Keratinocyte (primary cell): ENCODE measurements around the gene TRAPPC2. TPM values are rescaled to one million over a fixed set of nuclear protein-coding genes. Genes with fewer than 3 reads are reported as not detected.

Source experiments
- DNase-seq: peaks from one replicate; pipeline ENCODE4 v3.0.0-alpha.2; 2011; ENCODE audit warnings: low read depth, missing footprints, low spot score
- FAIRE-seq: peaks from 2 replicates; lab custom pipeline; 2011; peaks lifted over from hg19 to GRCh38; lab: Jason Lieb, UNC
- H2AFZ ChIP-seq: 2 replicates; pipeline ENCODE4 v1.6.0; 2012; ENCODE audit warnings: low read length, control low read depth, inconsistent platforms; ENCODE audit not compliant: control insufficient read depth
- H3K27ac ChIP-seq: 2 replicates; pipeline ENCODE4 v1.5.1; 2011; ENCODE audit warnings: low read length; ENCODE audit not compliant: control insufficient read depth, insufficient read depth
- H3K27me3 ChIP-seq: 3 replicates; pipeline ENCODE4 v1.6.0; 2011; ENCODE audit warnings: low read length; ENCODE audit not compliant: control insufficient read depth, insufficient read depth; ENCODE audit errors: extremely low read depth
- H3K36me3 ChIP-seq, 2 experiments: 2 replicates in 1 of 2; 3 replicates in 1 of 2; pipeline ENCODE4 v1.5.1; 2011; ENCODE audit warnings: low read length in 2 of 2, mild to moderate bottlenecking in 1 of 2; ENCODE audit not compliant: control insufficient read depth in 2 of 2, insufficient read depth in 2 of 2; ENCODE audit errors: extremely low read depth in 1 of 2
- H3K4me1 ChIP-seq: 3 replicates; pipeline ENCODE4 v1.5.1; 2011; ENCODE audit warnings: low read length; ENCODE audit not compliant: control insufficient read depth, insufficient read depth; ENCODE audit errors: extremely low read depth
- H3K4me2 ChIP-seq: 3 replicates; pipeline ENCODE4 v1.6.0; 2011; ENCODE audit warnings: low read depth, low read length; ENCODE audit not compliant: control insufficient read depth, insufficient read depth; ENCODE audit errors: extremely low read depth
- H3K4me3 ChIP-seq, 3 experiments: fragments of 200-600 bp in 1 of 3; sonication (generic) in 1 of 3; 2 replicates in 2 of 3; 3 replicates in 1 of 3; pipeline ENCODE4 v1.5.1; 2011 to 2016; ENCODE audit warnings: low read length in 3 of 3, mild to moderate bottlenecking in 3 of 3, control low read depth in 2 of 3, inconsistent platforms in 1 of 3, low read depth in 1 of 3, mixed read lengths in 1 of 3, mixed run types in 1 of 3, moderate library complexity in 1 of 3; ENCODE audit not compliant: control insufficient read depth in 2 of 3, insufficient read depth in 2 of 3; ENCODE audit errors: extremely low read depth in 1 of 3
- H3K79me2 ChIP-seq: 2 replicates; pipeline ENCODE4 v1.6.0; 2012; ENCODE audit warnings: low read length; ENCODE audit not compliant: control insufficient read depth, insufficient read depth
- H3K9ac ChIP-seq: 3 replicates; pipeline ENCODE4 v1.6.0; 2011; ENCODE audit warnings: low read length; ENCODE audit not compliant: control insufficient read depth, insufficient read depth; ENCODE audit errors: extremely low read depth
- H3K9me1 ChIP-seq: 3 replicates; pipeline ENCODE4 v1.6.0; 2011; ENCODE audit warnings: low read length; ENCODE audit not compliant: control insufficient read depth, insufficient read depth; ENCODE audit errors: extremely low read depth
- H3K9me3 ChIP-seq: 2 replicates; pipeline ENCODE4 v1.5.1; 2012; ENCODE audit warnings: low read depth, low read length; ENCODE audit not compliant: control insufficient read depth
- H4K20me1 ChIP-seq: 3 replicates; pipeline ENCODE4 v1.6.0; 2011; ENCODE audit warnings: low read length; ENCODE audit not compliant: control insufficient read depth, insufficient read depth; ENCODE audit errors: extremely low read depth
- CTCF ChIP-seq, 3 experiments: IDR thresholded peaks in 1 of 3; conservative IDR thresholded peaks in 1 of 3; optimal IDR thresholded peaks in 1 of 3; 2 replicates in 2 of 3; 3 replicates in 1 of 3; pipeline versions ENCODE3 to v1.5.1; 2011; ENCODE audit warnings: low read length in 3 of 3, mild to moderate bottlenecking in 3 of 3, moderate library complexity in 2 of 3, control low read depth in 1 of 3, inconsistent platforms in 1 of 3; ENCODE audit not compliant: insufficient read depth in 2 of 3; ENCODE audit errors: extremely low read depth in 1 of 3
- EZH2 ChIP-seq: IDR thresholded peaks from one replicate; pipeline ENCODE4 v1.6.1; 2012; ENCODE audit warnings: inconsistent platforms, mild to moderate bottlenecking, low read length, moderate library complexity
- dilution Hi-C: fragments of 300-500 bp; cut with MboI; formaldehyde crosslinking; loops from one replicate; pipeline ENCODE4 v1.7.0; 2020; ENCODE audit warnings: low sequenced_read_pairs; ENCODE audit not compliant: extremely low pct_ligation_motif_present
- polyA plus RNA-seq, 5 experiments: library from polyadenylated mRNA; depleted of rRNA in 3 of 5; stranded (reverse) in 3 of 5; stranded (forward) in 1 of 5; unstranded in 1 of 5; fragments of >200 nt; gene quantifications; 1 replicate in 1 of 5; 2 replicates in 3 of 5; 3 replicates in 1 of 5; pipeline versions ENCODE4 v1.2.1 to v1.2.3, GENCODE V29; 2011 to 2012; ENCODE audit warnings: missing spikeins in 2 of 5, low read depth in 1 of 5, low replicate concordance in 1 of 5

TRAPPC2 gene
- polyA plus RNA-seq, 1 donor (not counting 4 experiments of a cell fraction or from before 2014, with no cell fraction given) = 19.0 TPM

- Histone ChIP-seq H4K20me1 (no peaks in the 10 kb centered on the region), H3K4me1 (peaks cover 10% of the 10 kb centered on the region), H3K9me3 (no peaks in the 10 kb centered on the region), H2AFZ (no peak overlapping the region), H3K4me3 (no peak overlapping the region), H3K27me3 (peaks cover 4% of the 10 kb centered on the region), H3K79me2 (peaks cover 12% of the 10 kb centered on the region), H3K36me3 (no peaks in the 10 kb centered on the region), H3K9me1 (no peaks in the 10 kb centered on the region), H3K9ac (no peak overlapping the region), H3K4me2 (no peak overlapping the region), H3K27ac (no peak overlapping the region)
- TF ChIP-seq EZH2 = no peak
- no peak for TF ChIP-seq CTCF (optimal IDR thresholded peaks at IDR 0.05 in 1 of 3, IDR thresholded peaks at IDR 0.05 in 1 of 3, conservative IDR thresholded peaks at IDR 0.05 in 1 of 3; ENCODE audit: extremely low read depth in 1 of 3, insufficient read depth in 2 of 3, low read length in 3 of 3)
- peak; percentile 71 for FAIRE-seq
- dilution Hi-C loops = no loop called here
- DNase-seq = no peak
These were observed 49.2 kb downstream of the TRAPPC2 start for GRCh38 chrX:13685126-13685763.

DNA sequence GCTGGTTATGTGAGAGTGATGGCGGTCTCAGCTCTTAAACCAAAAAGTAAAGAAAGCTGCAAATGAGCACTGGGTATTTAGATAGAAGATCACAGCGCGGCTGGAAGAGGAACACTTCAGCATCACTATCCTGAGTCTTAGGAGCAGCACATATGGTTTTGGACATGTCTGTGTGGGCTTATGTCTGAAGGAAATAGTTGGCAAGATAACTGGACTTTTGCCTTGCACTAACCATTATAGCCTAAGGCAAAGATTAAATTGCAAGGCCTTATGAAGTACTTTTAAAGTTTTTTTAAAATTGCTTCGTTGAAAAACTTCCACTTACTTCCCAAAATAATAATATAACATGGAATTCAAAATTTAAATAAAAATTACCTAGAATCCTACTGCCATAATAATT is 50.1 kb downstream of the TRAPPC2 start:
- Histone ChIP-seq H2AFZ (no peak overlapping the region), H3K36me3 (no peaks in the 10 kb centered on the region), H3K27ac (no peak overlapping the region), H3K9ac (no peak overlapping the region), H3K9me3 (no peaks in the 10 kb centered on the region), H3K79me2 (peaks cover 3% of the 10 kb centered on the region), H3K4me3 (no peak overlapping the region), H3K27me3 (peaks cover 4% of the 10 kb centered on the region), H4K20me1 (no peaks in the 10 kb centered on the region), H3K4me2 (no peak overlapping the region), H3K4me1 (peaks cover 9% of the 10 kb centered on the region), H3K9me1 (no peaks in the 10 kb centered on the region)
- dilution Hi-C loops = no loop called here
- DNase-seq (no peak), FAIRE-seq (no peak)
- no peak for TF ChIP-seq EZH2
- TF ChIP-seq CTCF (optimal IDR thresholded peaks at IDR 0.05 in 1 of 3, IDR thresholded peaks at IDR 0.05 in 1 of 3, conservative IDR thresholded peaks at IDR 0.05 in 1 of 3; ENCODE audit: extremely low read depth in 1 of 3, insufficient read depth in 2 of 3, low read length in 3 of 3) = no peak
